GM13976 (cell line): ENCODE data around the gene TECPR2.

Source experiments
- DNase-seq: peaks from one replicate; pipeline ENCODE4 v3.0.0; 2012; ENCODE audit warnings: low spot score
- in situ Hi-C: fragments of 300-500 bp; cut with MboI; formaldehyde crosslinking; loops from one replicate; pipeline ENCODE4 v1.12.0; 2022; ENCODE audit warnings: low sequenced_read_pairs, mixed read lengths, inconsistent platforms; ENCODE audit not compliant: unreplicated experiment
- TF ChIP-seq, protein P1 (sequence below): IDR thresholded peaks from 2 replicates; pipeline ENCODE4 v1.5.1; 2012; ENCODE audit warnings: borderline replicate concordance, mild to moderate bottlenecking; ENCODE audit not compliant: insufficient read depth; ENCODE audit errors: extremely low read depth, missing control alignments, control extremely low read depth

TECPR2 gene

DNA sequence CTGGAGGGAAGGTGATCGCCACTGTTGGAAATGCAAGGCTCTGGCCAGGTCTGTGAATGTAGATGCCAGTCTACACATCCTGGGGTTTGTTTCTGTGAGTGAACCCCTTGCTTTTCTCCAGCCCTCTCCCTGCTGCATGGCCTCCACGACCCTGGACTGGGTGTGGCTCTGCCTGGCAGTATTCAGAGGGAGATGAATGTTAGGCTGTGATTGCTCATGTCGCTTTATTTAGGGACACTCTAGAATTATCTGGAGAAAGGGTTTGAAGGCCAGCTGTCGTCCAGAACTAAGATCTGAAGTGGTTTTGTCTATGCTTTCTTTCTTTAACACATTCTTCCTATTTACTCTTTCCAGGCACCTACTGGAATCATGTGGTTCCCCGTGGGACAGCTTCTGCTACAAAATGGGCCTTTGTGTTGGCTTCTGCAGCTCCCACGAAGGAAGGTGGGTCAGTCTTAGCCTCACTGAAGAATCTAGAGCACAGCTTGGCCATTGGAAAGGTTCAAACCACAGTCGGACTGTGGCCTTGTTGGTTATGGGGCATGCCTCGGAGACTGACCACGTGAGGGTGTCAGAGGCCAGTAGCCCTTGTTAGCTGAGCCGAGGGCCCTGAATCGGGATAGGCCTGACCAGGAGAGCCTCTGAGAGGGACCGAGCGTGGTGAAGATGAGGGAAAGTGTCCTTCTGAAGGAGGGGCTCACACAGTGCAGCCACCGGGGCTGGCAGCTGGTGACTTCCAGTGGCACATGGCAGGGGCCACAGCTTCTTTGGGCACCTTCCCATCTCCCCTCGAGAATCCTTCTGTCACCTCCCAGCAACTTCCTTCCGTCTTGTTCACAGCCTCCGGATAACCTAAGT lies 87.7 kb downstream of the TECPR2 start:
- TF ChIP-seq, protein P1, sequence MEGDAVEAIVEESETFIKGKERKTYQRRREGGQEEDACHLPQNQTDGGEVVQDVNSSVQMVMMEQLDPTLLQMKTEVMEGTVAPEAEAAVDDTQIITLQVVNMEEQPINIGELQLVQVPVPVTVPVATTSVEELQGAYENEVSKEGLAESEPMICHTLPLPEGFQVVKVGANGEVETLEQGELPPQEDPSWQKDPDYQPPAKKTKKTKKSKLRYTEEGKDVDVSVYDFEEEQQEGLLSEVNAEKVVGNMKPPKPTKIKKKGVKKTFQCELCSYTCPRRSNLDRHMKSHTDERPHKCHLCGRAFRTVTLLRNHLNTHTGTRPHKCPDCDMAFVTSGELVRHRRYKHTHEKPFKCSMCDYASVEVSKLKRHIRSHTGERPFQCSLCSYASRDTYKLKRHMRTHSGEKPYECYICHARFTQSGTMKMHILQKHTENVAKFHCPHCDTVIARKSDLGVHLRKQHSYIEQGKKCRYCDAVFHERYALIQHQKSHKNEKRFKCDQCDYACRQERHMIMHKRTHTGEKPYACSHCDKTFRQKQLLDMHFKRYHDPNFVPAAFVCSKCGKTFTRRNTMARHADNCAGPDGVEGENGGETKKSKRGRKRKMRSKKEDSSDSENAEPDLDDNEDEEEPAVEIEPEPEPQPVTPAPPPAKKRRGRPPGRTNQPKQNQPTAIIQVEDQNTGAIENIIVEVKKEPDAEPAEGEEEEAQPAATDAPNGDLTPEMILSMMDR, result no peak
- no peak for DNase-seq
- in situ Hi-C loops, result no loop called here

DNA sequence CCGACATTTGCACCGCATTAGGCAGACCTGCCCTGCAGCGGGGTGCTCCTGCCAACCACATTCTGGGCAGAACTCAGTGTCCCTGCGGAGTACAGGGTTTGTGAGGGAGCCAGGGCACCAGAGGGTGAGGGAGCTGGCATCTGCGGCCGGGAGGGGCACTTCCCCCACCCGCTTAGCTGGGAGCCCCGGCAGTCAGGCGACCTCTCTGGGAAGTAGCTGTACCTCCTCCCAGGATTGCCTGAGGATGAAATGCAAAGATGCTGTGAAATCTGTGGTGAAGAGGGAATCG lies 88.3 kb downstream of the TECPR2 start:
- in situ Hi-C loops, result no loop called here
- TF ChIP-seq, protein P1, result no peak
- no peak for DNase-seq

DNA sequence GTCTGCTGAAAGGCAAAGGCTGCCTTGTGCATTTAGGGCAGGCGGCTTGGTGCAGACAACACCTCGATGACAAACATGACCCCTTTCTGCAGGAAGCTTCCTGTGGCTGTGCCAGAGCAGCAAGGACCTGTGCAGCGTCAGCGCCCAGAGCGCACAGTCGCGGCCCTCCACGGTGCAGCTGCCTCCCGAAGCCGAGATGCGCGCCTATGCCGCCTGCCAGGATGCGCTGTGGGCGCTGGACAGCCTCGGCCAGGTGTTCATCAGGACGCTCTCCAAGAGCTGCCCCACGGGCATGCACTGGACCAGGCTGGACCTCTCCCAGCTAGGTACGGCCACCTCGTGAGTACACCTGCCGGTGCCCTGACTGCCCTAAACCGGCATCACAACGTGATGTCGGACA lies 89.6 kb downstream of the TECPR2 start:
- no peak for DNase-seq
- in situ Hi-C loops, result no loop called here
- TF ChIP-seq, protein P1, result no peak

DNA sequence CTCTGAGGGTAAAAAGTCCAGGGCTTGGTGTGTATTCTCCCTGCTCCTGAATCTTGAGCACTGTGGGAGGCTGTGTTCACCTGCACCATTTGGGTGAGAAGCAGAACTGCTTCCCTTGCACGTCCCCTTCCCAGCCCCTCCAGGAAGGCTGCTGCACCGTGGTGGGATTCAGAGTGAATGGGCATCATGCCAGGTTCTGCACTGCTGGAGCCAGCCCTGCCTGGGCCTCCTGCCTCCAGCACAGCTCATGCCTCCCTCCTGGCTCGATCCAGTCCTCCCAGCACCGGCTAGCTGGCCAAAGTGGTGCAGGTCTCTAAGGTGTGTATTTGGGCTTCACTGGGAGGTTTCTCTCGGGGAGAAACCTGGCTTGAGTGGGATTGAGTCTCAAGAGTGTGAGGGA lies 92.0 kb downstream of the TECPR2 start:
- in situ Hi-C loops, result no loop called here
- DNase-seq, result no peak
- TF ChIP-seq, protein P1, result no peak

DNA sequence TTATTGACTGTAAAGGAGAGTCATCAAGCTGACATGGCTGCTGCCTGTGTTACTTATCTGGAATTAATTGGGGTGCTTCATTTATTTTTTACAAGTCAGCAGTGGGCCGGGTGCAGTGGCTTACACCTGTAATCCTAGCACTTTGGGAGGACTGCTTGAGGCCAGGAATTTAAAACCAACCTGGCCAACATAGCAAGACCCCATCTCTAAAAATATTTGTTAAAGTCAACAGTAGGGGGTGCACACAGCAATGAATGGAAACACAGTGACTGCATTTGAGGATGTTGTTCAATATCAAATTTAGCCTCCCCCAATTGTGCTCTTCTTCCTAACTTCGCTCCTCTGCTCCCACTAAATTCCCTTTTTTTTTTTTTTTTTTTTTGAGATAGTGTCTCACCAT lies 94.8 kb downstream of the TECPR2 start:
- no peak for DNase-seq
- TF ChIP-seq, protein P1, result no peak
- in situ Hi-C loops, result no loop called here

DNA sequence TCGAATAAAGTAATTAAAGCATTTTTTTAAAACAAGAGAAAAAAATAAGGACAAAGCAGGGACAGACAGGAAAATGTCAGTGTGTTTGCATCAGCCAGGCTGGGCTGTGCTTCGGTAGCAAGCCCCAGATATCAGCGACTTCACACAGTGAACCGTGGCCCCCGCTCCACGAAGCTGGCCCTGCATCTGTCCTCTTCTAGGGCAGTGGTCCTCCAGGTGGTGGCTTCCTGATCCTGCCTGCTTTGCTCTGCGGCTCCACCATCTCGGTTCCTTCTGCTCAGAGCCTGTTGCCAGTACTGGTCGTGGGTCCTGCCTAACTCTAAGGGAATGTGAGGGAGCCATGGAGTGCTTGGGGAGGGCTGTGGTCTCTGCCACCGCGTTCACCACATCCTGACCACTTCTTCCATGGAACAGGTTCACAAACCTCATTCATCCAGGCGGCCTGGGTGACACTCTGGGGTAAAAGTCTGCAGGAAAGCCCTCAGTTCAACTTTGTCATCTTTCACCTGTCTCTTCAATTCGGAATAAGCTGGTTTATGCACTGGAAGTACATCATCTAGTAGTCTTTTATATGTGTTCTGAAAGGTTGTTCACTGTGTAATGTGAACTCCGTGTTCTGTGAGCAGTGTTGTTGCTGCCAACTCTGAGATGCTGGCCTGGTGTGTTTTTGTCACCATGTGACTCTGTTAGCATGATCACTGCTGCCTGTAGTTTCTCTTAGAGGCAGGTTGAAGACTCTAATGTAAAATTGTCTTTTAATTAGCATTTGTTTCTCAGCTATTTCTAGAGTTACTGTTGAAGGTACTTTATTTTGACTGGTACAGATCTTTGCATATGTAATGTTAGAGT lies 99.0 kb downstream of the TECPR2 start:
- TF ChIP-seq, protein P1, result no peak
- DNase-seq, result no peak
- in situ Hi-C loops, result no loop called here
